HG02852 (cell line): ENCODE data around the gene PKIB.
A peak's percentile ranks its signal among the peaks of the same experiment; 100 is the strongest.
"Not testable (repeated sequence)": the region's sequence is repeated elsewhere in the genome, so short reads cannot be mapped to it uniquely, and the experiment has no call there.

Experiments
- ATAC-seq: cut with Tn5 transposase; IDR thresholded peaks from one replicate; pipeline ENCODE4 v1.9.1; 2021; ENCODE audit warnings: mild to moderate bottlenecking, moderate library complexity; ENCODE audit not compliant: unreplicated experiment

Gene PKIB

DNA sequence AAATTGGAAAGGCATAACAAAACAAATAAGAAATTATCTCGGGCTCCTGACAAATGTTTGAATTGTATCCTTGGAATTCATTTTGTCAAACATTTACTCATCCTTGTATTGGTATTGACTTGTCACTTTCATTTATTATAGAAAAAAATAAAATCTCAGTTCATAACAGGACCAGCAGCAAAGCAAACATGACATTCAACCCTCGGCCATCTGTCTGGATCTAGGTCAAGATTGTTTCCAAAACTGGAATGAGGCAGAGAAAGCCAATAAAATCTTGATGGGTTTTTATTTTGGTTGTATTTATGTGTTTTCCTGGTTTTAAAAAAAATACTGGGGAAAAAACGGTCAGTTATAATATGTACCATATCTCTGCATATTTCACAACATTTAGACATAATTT, 126.4 kb downstream of the PKIB start:
- ATAC-seq = no peak

DNA sequence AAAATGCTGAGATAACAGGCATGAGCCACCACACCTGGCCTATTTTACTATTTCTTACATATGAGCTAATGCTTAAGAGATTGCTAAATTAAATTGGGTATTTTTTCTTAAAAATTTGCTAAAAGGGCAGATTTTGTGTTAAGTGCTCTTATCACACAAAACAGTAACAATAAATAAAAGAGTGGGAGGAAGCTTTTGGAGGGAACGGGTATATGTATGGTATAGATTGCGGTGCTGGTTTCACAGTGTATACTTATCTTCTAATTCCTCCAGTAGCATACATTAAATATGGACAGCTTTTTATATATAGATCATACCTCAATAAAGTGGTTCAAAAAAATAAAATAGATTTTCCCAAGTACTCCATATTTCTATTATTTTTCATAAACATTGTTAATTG, 129.9 kb downstream of the PKIB start:
- ATAC-seq = no peak

DNA sequence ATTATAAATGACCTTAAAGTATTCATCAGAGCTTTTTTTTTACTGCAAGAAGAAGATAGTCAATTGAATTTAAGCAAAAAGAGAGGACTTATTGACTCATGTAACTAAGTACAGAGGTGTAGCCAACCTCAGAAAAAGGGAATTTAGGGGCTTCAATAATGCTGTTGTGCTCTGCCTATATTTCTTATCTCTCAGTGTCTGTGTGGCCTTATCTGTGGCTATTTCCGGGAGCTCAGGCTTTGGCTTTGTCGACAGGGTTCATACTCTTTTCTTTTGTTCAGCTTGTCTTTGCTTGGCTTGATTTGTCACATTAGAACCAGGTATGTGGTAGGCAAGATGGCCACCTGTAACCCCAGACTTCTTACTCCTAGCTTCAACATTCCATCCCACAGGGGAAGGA, 130.7 kb downstream of the PKIB start:
- no peak for ATAC-seq

DNA sequence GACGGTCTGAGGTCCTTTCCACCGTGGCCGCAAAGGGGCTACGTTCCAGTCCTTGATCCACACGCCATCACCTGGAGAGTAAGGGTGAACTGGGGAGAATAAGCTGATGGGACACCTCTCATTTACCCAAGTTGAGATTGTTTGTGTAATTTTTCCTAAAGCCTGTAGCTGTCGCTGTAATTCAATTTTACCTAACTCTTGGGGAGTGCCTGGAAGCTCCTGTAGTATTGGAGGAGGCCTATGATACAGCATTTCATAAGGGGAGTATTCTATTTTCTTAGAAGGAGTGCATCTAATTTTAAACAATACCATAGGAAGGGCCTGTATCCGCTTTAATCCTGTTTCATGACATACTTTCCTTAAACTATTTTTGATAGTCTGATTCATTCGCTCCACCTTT, 134.0 kb downstream of the PKIB start:
- not testable (repeated sequence) for ATAC-seq

DNA sequence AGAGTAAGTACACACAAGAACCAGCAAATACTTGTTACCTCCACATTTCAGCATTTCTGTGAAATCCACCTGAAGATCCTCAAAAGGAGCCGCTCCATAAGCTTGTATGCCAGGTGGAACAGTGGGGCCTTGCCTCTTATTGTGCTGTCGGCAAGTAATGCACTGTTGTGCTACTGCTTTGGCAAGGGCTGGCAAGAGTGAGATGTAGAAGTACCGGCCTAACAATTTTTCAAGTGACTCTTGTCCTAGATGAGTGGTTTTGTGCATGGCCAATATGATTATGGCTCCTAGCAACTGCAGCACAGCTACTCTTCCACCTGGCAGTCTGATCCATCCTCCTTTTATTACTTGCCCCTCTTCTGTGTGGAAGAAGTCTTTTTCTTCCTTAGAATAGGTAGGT, 134.7 kb downstream of the PKIB start:
- not testable (repeated sequence) for ATAC-seq

DNA sequence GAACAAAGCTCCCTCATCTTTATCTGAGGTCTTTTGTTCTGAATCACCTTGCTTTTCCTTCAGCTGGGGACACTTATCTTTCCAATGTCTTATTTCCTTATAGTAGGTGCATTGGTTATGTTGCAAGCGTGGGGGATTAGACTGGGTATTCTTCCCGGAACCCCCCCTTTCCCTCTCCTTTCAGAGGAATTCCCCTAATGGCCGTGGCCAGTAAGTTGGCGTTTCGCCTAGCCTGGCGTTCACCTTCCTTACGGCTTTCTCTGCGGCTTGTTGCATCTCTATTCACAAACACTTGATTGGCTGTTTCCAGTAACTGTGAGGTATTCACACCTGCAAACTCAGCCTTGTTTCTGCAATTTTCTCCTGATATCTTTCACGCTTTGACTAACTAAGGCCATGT, 136.5 kb downstream of the PKIB start:
- ATAC-seq = no peak

- ATAC-seq = no peak
These were observed 137.4 kb downstream of the PKIB start for GRCh38 chr6:122747573-122747972.

DNA sequence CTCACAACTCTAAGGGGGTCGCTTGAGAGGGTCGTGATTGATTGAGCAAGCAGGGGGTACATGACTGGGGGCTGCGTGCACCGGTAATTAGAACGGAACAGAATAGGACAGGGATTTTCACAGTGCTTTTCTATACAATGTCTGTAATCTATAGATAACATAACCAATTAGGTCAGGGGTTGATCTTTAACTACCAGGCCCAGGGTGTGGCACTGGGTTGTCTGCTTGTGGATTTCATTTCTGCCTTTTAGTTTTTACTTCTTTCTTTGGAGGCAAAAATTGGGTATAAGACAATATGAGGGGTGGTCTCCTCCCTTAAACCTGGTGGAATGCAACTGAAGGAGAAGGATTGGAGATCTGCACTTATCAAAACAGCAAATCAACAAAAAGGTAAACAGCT, 138.7 kb downstream of the PKIB start:
- not testable (repeated sequence) for ATAC-seq

DNA sequence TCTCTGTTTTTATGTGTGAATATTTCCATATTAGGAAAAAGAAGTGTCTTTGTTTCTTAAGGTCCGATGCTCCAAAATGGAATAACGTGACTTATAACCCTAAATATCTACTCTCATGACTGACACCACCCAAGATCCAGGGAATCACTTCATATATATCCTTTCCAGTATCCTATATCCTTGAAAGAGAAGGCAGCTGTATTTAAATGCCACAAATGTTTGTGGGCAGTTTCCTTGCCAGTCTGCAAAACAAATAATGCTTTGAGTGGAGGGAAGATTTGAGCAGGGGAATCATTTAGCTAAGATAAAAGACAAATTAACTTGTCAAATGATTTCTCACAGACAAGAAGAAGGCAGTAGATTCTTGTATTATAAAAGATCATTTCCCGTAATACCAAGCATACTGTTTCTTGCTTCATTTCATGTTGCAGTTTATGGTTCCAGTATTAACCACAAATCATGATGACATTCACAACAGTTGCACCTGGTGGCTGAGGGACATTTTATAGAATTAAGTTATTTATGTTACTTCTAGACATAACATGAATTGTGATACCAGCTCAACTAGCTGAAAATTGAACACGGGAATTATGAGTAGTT, 139.3 kb downstream of the PKIB start:
- no peak for ATAC-seq

DNA sequence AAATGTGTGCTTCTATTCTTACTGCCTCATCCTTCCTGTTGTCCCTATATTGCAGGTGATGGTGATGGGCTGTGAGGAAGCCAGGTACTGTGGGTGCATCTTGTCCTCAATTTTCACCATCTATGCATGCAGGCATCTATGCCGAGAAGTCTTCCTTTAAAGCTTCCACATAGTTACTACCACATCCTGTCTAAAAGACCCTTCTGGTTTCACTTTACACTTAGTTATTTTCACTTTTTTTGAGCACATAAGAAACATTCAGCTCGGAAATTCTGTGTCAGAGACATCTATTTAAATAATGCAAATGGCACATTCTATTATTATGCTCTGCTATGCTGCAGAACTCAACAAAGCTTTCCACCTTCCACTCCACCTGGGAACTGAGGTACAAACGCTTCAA, 141.1 kb downstream of the PKIB start:
- ATAC-seq = peak; percentile 86

GRCh38 chr6:122752459-122752858, 142.3 kb downstream of the PKIB start:
- ATAC-seq = no peak

DNA sequence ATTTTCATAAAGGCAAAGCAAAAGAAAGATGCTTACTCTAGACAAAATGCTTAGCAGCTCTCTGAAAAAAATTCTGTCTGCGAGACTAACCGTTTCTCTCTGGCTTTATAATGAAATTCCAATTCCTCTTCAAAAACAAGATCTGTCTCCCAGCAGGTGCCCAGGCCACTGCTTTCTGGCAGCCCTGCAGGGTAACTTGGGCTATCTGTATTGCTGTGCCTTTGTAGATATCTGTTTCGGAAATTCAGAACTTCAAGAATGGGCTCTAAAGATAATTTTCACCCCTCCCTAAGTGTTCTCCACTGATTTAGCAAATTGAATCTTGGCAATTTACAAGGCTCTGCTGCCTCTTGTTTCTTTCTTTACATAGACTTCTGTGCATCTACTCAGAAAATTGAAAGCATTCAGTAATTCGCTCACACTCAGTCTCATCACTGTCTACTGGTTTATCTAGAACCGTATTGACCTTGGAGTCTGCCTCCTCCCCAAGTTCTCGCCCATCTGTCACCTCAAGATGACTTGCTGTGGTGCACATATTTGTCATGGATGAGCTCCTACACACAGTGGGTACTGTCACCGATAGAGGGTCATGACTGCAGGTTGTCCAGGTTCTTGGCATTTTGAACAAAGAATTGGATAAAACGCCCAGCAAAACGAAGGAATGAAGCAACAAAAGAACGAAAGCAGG, 142.9 kb downstream of the PKIB start:
- no peak for ATAC-seq

- no peak for ATAC-seq
These were observed 143.5 kb downstream of the PKIB start for GRCh38 chr6:122753688-122754056.

DNA sequence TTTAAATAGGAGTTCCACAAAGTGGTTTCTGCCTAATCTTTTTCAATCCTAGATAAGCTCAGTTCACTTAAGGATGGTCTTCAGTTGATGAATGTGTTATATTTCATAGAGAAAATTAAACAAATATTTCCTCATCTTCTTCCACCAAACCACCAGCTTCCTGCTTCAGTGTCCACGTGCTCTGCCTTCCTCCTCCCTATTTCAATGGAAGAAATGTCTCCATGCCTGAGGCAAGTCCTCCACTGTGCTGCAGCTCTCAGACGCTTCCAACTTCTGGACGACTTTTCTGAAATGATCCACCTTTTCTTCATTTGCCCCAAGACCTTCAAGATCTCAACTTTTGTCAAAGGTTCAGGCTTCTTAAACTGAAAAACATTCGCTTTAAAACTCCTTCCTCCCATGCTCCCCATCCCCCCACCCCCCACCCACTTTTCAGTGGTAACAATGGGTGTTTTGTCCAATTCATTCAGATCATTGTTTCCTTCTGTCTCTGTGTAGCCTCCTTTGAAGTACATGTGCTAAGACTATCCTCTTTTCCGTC, 144.1 kb downstream of the PKIB start:
- ATAC-seq = no peak

DNA sequence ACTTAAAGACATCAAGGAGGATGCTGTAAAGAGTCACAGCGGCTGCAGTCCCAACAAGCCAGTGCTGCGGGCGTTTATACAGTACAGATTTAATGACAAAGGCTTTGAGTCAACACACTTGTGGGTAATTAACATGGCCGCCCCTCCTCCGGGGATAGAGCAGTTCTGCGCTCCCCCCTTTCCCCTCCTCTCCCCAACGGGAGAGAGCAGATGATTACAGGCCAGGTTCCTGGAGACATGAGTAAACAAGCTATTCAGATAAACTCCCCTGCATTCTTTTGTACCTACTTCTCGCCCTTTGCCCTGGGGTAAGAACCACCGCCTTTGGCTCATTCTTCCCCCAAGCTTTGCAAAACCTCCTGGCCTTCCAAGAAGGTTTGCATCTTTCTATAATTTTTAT, 145.7 kb downstream of the PKIB start:
- ATAC-seq = no peak

- ATAC-seq = peak; percentile 100
These were observed 148.7 kb downstream of the PKIB start for GRCh38 chr6:122758927-122759334.

DNA sequence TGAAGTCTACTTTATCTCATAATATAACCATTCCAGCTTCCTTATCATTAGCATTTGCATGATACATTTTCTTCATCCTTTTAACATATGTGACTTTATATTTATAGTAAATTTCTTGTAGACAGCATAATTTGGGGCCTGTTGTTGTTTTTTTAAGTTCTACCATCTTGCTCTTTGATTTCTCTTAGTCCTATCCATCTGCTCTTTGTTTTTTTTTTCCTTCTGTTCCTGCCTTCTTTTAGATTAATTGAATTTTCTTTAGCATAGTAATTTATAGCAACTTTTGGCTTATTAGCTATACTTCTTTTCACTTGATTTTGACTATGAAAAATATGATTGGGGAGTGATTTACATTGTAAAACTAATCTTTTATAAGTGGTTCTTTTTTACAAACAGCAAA, 150.1 kb downstream of the PKIB start:
- ATAC-seq = no peak

- no peak for ATAC-seq
These were observed 156.1 kb downstream of the PKIB start for GRCh38 chr6:122766256-122766655.

DNA sequence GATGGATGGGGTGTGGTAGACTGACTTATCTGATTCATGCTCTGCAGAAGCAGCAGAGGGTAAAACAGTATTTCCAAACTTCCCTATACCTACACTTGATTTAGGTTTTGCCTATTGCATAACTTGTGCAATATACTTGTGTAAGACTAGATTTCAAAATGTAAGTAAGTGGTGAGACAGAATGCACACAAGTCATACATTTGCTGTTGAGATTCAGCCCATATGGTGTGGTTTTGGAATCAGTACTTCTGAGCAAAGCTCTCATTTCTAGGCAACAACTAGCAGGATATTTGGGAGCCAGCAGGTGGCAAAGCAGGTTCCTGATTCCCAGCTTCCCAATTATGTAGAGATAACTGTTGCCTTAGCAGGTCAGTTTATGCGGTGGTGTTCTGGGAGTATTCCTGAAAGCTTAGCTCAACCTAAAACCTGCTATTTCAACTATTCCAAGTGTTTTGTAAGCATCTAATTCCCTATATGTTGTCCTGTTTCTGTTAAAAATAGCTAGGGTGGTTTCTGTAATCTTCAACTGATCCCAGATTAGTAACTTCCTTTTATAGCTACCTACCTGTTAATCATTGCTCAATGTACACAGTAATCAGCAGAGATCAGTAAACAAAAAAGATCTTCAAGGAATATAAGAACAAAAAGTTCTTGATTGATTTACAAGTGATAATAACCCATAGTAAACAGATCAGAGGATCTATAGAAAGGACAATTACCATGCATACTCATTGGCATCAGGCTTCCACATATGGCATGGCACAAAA, 160.8 kb downstream of the PKIB start:
- no peak for ATAC-seq

DNA sequence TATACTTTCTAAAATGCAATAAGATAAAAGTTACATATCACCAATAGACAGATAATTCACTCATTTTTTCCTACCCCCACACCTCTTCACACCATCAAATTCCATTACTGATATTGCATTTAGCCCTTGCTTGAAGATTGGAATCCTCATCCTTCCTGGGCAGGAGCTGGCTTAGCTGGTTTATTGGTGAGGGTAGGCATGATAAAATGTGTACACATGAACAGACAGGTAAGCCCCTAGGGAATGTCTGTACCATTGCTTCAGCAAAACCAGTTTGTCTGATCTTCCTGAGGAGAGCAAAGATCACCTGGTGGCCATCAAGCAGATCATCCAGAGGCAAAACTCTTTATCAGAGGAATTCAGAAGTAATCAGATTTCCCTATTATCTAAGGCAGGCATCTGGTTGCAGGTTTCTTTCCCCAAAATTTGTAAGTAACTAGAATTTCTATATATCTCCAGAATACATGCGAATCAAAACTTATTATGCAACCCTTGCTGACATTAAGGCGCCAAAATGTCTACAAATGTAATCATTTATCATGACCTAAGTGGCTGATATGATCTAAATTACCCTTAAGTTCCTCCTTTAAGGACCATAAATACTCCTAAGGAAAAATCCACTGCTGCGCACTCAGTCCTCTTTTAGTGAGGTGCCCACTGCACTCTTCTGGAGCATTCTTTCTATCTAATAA, 162.7 kb downstream of the PKIB start:
- no peak for ATAC-seq
